Measurements from ENCODE around the gene RPS19BP1. TPM values are rescaled to one million over a fixed set of nuclear protein-coding genes. Genes with fewer than 3 reads are reported as not detected.

RPS19BP1 gene
- total and polyA plus RNA-seq, 2 of the 8 experiments (the other 6 are each of a cell fraction or from before 2014, with no cell fraction given), result 77.9 to 97.9 TPM

DNA sequence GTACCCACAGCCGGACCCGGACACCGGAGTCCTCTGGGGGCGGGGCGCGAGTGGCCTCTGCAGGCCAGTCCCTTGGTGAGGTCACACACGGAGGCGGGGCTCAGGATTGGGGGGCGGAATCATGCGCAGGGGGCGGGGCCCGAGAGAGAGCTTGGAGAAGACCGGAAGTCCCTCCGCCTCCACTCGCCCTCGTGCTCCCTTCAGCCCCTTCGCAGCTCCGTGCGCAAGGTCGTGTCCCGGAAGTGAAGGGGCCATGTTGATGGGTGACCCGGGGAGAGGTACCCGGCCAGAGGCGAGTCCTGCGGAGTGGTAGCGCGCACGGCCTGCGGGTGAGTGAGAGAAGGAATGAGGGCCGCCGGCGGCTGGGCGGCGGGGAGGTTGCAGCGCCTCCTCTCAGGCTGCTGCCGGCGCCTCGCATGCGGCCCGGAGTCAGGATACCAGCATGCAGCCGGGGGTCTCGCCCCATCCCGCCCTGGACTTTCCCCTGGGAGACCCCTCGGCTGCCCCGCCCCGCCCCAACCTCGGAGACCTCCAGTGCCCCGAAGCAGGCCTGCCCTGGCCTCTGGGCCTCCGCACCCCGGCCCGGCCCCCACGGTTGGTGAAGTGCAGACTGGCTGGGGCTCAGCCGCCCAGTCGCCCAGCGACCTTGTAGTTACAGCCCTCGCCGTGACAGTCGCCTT lies 30.3 kb downstream of the RPS19BP1 start, which contains the start of gene MIEF1 (continued):
- TF ChIP-seq YY1 (IDR thresholded peaks at IDR 0.05; ENCODE audit: low read depth, low read length) (peak; percentile 89), SIN3A (conservative IDR thresholded peaks at IDR 0.05 in 1 of 2, IDR thresholded peaks at IDR 0.05 in 1 of 2; ENCODE audit: low read depth in 1 of 2, low read length in 2 of 2) (0 out of 4 replicates have a peak, but pooled peaks of 1 of the 2 experiments have one; percentile 85), SAP30 (IDR thresholded peaks at IDR 0.05; ENCODE audit: insufficient read depth, insufficient replicate concordance, low read length) (no peak), SP1 (IDR thresholded peaks at IDR 0.05; ENCODE audit: low read depth, low read length) (no peak; the same call in 1 of the 2 replicates), NRF1 (IDR thresholded peaks at IDR 0.05; ENCODE audit: low read depth, low read length) (peak; percentile 42; the same call in 1 of the 2 replicates), FOSL1 (IDR thresholded peaks at IDR 0.05; ENCODE audit: insufficient read depth, low read depth, low read length) (no peak), MAFK (IDR thresholded peaks at IDR 0.05; ENCODE audit: low read depth, low read length) (no peak), RNF2 (IDR thresholded peaks at IDR 0.05; ENCODE audit: borderline replicate concordance, low read depth, low read length, missing control alignments, poor library complexity, severe bottlenecking) (no peak), EGR1 (IDR thresholded peaks at IDR 0.05; ENCODE audit: borderline replicate concordance, low read depth, low read length) (0 out of 2 replicates have a peak, but pooled peaks have one; percentile 11), ASH2L (IDR thresholded peaks at IDR 0.05; ENCODE audit: low read length) (peak; percentile 44), HDAC6 (IDR thresholded peaks at IDR 0.05; ENCODE audit: low read depth, low read length) (no peak), HDAC2 (IDR thresholded peaks at IDR 0.05; ENCODE audit: borderline replicate concordance in 1 of 2, low read depth in 2 of 2, low read length in 2 of 2) (0 out of 4 replicates have a peak, but pooled peaks of 1 of the 2 experiments have one; percentile 51), KDM4A (IDR thresholded peaks at IDR 0.05; ENCODE audit: low read depth, low read length, severe bottlenecking) (peak; percentile 92), TAF1 (IDR thresholded peaks at IDR 0.05; ENCODE audit: low read depth, low read length) (peak; percentile 60), GABPA (IDR thresholded peaks at IDR 0.05; ENCODE audit: borderline replicate concordance, insufficient read depth, low read length) (peak; percentile 95), EP300 (IDR thresholded peaks at IDR 0.05; ENCODE audit: borderline replicate concordance in 1 of 2, low read depth in 2 of 2, low read length in 2 of 2) (no peak)
- TF ChIP-seq, protein P1, sequence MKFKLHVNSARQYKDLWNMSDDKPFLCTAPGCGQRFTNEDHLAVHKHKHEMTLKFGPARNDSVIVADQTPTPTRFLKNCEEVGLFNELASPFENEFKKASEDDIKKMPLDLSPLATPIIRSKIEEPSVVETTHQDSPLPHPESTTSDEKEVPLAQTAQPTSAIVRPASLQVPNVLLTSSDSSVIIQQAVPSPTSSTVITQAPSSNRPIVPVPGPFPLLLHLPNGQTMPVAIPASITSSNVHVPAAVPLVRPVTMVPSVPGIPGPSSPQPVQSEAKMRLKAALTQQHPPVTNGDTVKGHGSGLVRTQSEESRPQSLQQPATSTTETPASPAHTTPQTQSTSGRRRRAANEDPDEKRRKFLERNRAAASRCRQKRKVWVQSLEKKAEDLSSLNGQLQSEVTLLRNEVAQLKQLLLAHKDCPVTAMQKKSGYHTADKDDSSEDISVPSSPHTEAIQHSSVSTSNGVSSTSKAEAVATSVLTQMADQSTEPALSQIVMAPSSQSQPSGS (IDR thresholded peaks at IDR 0.05; ENCODE audit: low read length), result 0 out of 2 replicates have a peak, but pooled peaks have one; percentile 56
- TF ChIP-seq, protein P2, sequence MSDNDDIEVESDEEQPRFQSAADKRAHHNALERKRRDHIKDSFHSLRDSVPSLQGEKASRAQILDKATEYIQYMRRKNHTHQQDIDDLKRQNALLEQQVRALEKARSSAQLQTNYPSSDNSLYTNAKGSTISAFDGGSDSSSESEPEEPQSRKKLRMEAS (IDR thresholded peaks at IDR 0.05), result peak; percentile 97
